ENCODE data around the gene ZNF880. TPM values are rescaled to one million over a fixed set of nuclear protein-coding genes. Genes with fewer than 3 reads are reported as not detected.

Gene ZNF880
- total RNA-seq: 10 to 100 TPM; 19.0 to 19.3 TPM

GRCh38 chr19:52369559-52370340, at the start of gene ZNF880:
Gene ZNF880, plus strand, starts transcription at chr19:52369923. Its CDS starts 43 bp downstream, at chr19:52369966.

GRCh38 chr19:52336117-52336790, 33.5 kb upstream of the ZNF880 start, which contains the start of gene ZNF610:
Gene ZNF610, plus strand, starts transcription at chr19:52336243. Its CDS starts 12,930 bp downstream, at chr19:52349173.

GRCh38 chr19:52397310-52398080, 27.8 kb downstream of the ZNF880 start, which contains the start of gene ZNF528:
Gene ZNF528, plus strand, starts transcription at chr19:52397849. Its CDS starts 4,165 bp downstream, at chr19:52402014.

GRCh38 chr19:52428937-52429336, 59.2 kb downstream of the ZNF880 start, which contains the start of gene ZNF534:
Gene ZNF534, plus strand, starts transcription at chr19:52429148. Its CDS starts 2,327 bp downstream, at chr19:52431475.

Other genes with a start within 250 kb of the ZNF880 start
- 1 to 10 TPM; 9.3 to 9.4 TPM for gene ZNF616, start 230.0 kb upstream of the ZNF880 start, total RNA-seq
- 10 to 100 TPM; 23.2 to 27.9 TPM for gene ZNF836, start 198.3 kb upstream of the ZNF880 start, total RNA-seq
- gene PPP2R1A, start 179.9 kb upstream of the ZNF880 start, total RNA-seq: 100 to 1,000 TPM; 193 to 200 TPM
- 10 to 100 TPM; 26.0 to 28.0 TPM for gene ZNF766, start 100.3 kb upstream of the ZNF880 start, total RNA-seq
- 10 to 100 TPM; 16.3 to 19.8 TPM for gene ZNF480, start 72.8 kb upstream of the ZNF880 start, total RNA-seq
- gene ZNF610, start 33.7 kb upstream of the ZNF880 start, total RNA-seq: 1 to 10 TPM in 1 of 2 experiments, under 1 TPM in 1; 0.81 to 1.1 TPM
- 10 to 100 TPM; 12.7 to 16.5 TPM for gene ZNF528, start 27.9 kb downstream of the ZNF880 start, total RNA-seq
- gene ZNF534, start 59.2 kb downstream of the ZNF880 start, total RNA-seq: not detected
- 1 to 10 TPM; 2.5 to 2.8 TPM for gene ZNF578, start 83.6 kb downstream of the ZNF880 start, total RNA-seq
- 10 to 100 TPM; 41.1 to 41.7 TPM for gene ZNF808, start 157.7 kb downstream of the ZNF880 start, total RNA-seq
- 10 to 100 TPM; 31.0 to 34.6 TPM for gene ZNF701, start 200.4 kb downstream of the ZNF880 start, total RNA-seq

Data from activated naive CD4-positive, alpha-beta T cell treated with anti-CD3 and anti-CD28 coated beads, Interleukin-2, amount 10 ng/mL, durations not matched to agents 5 hours and 36 hours (primary cell).